HG02571 (cell line): ENCODE data around the gene WDR6.

Source experiments
- ATAC-seq: cut with Tn5 transposase; IDR thresholded peaks from one replicate; pipeline ENCODE4 v1.9.1; 2021; ENCODE audit warnings: mild to moderate bottlenecking, moderate library complexity; ENCODE audit not compliant: unreplicated experiment

Gene WDR6

GRCh38 chr3:49007068-49007770, at the start of gene WDR6:
Gene WDR6, plus strand, starts transcription at chr3:49007391. Its CDS starts 41 bp downstream, at chr3:49007432.
- ATAC-seq = peak; percentile 85

DNA sequence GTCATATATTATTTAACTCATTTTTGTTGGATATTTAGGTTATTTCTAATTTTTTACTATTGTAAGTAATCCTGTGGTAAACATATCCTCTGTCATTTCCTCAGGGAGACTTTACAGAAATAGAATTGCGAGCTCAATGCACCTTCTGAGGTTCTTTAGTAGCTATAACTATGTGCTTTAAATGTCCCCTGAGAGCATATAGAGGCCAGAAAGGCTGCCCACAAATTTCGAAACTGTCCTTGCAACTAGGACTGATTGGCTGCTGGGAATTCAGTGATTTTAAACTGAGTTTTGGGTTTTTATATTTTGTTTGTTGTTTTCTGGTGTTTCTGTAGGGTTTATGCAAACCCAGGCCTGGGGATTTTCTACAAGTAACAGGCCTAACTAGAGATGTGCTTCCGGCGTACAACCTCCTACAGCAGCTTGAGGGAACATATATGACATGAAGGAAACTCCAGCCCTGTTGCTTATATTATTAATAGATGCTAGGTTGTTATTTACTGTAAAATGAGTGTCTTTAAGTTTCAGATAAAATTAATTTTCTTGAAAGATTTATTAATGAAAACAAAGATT, 46.3 kb upstream of the WDR6 start:
- no peak for ATAC-seq

GRCh38 chr3:48962340-48962739, 44.9 kb upstream of the WDR6 start:
- ATAC-seq = no peak

- no peak for ATAC-seq
These were observed 44.3 kb upstream of the WDR6 start for GRCh38 chr3:48962939-48963338.

DNA sequence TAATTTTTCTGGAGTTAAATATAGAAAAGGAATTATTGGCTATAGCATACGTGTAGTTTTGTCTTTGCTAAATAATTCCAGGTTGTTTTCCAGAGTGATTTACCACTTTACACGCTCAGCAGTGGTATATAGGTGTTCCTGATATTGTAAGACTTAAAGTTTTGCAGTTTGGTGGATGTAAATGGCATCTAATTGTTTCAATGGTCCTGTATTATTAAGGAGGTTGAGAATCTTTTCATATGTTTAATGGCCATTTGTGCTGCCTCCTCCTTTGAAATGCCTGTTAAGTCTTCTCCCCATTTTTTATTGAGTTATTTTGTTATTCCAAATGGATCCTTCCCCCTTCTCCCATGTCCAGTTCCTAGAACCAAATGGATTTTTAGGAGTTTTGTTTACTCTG, 43.6 kb upstream of the WDR6 start:
- ATAC-seq = no peak

- ATAC-seq = no peak
These were observed 40.8 kb upstream of the WDR6 start for GRCh38 chr3:48966367-48966766.

DNA sequence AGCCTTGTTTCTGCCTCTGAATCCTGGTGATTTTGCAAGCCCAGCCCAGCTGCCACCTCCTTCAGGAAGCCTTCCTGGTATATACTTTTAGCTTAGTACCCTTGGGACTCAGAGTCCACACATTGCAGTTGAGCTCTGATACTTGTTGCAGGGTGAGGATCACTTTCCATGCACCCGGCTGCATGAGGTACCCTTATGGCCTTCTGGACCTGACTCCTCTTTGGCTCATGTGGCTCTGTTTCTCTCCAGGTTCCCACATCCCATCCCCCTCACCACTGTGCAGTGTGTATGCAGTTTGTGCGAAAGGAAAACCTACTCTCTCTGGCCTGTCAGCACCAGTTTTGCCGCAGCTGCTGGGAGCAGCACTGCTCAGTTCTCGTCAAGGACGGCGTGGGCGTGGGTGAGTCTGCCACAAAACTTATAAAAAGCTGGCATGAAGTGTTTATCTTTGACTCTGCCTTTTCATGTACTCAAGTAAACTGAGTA, 40.3 kb upstream of the WDR6 start:
- no peak for ATAC-seq

GRCh38 chr3:48970586-48970985, 36.6 kb upstream of the WDR6 start:
- ATAC-seq = no peak

GRCh38 chr3:48974076-48974864, 32.9 kb upstream of the WDR6 start:
- no peak for ATAC-seq

- ATAC-seq = no peak
These were observed 27.7 kb upstream of the WDR6 start for GRCh38 chr3:48979451-48979850.

- ATAC-seq = no peak
These were observed 26.9 kb upstream of the WDR6 start for GRCh38 chr3:48980295-48980694.

DNA sequence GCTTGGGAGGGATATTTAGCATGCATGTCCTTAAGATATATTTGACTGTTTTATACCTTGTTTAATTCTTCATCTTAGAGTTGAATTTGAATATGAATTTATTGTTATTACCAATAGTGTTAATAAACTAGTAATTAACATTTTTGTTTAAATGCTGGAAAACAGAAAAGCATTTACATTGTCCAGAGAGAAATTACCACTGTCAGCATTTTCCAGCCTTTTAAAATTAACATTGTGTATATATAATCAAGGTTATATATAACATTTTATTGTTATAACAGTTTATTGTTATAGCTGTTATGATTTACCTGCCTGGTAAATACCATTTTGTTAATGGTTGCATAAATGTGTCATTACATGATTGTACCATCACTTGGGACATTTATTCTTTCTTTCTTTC, 25.2 kb upstream of the WDR6 start:
- no peak for ATAC-seq

GRCh38 chr3:48982686-48983085, 24.5 kb upstream of the WDR6 start:
- ATAC-seq = no peak

GRCh38 chr3:48983096-48983495, 24.1 kb upstream of the WDR6 start:
- ATAC-seq = no peak

DNA sequence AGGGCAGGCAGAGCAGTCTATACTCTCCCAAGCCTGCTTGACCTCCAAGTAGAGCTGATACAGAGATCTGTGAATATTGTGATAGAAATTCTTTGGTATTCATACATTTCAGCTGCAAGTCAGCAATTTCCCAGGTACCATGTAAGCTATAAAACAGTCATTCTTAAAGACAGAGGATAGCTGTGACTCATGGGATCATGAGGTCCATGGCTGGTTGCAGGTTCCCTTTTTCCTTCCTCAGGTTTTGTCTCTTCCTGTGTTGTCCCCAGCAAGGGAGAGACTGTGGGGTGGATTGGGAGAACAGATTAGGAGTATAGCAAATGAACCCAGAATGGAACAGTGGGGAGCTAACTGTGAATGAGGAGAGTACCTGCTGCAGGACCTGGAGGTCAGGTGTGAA, 22.5 kb upstream of the WDR6 start:
- no peak for ATAC-seq

DNA sequence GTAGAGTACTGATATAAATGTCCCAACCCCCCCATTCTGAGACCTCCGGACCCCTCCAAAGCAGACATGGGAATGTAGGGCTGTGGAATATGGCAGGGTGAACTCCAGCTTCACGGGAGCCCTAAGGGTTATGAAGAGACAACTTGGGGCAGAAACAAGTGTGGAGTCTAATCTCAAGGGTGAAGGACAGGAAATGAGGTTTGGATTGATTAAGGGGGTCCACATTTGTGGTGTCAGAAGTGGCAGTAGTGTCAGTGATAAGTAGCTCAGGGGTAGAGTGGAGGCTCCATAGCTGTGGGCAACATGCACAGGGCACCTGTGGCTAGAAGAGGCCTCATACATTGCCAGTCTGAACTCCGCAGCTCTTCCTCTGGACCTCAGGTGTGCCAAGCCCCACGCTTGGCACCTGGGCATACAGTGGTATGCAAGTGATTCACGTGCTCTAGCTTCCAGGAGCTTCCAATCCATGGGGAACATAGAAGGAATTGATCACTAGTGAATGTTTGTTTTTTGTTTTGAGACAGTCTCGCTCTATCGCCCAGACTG, 21.3 kb upstream of the WDR6 start:
- no peak for ATAC-seq

DNA sequence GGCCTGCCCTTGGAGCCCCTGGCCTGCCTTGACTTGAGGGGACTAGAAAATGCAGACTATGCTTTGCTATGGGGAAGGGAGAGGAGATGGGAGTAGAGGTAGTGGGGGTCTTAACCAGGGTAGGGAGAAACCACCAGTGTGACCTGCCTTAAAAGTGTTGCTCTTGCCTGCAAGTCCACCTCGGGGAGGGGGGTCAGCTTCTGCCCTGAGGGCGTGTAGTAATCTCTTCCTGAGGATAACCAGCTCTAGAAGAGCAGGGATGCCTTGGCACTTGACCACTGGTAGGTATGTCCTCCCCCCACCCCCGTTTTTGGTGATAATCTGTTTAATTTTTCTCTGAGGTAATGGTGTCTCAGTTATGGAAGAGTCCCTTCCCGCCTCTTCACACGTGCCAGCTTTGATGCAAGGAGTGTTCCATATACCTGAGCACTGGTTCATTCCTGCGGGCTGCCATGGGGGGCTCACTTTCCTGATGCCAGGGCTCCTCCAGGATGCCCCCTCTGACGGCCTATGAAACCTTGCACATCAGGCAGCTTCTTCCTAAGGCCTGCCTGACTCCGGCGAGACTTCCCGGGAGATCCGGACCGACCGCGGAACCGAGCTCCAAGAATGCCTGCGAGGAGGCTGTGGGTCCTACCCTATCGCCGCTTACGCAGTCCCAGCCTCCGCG, 17.9 kb upstream of the WDR6 start:
- no peak for ATAC-seq

- peak; percentile 46 for ATAC-seq
These were observed 17.2 kb upstream of the WDR6 start, which contains the start of gene P4HTM for GRCh38 chr3:48989796-48990635. Gene P4HTM, plus strand, starts transcription at chr3:48990241. Its CDS starts 16 bp downstream, at chr3:48990257.

DNA sequence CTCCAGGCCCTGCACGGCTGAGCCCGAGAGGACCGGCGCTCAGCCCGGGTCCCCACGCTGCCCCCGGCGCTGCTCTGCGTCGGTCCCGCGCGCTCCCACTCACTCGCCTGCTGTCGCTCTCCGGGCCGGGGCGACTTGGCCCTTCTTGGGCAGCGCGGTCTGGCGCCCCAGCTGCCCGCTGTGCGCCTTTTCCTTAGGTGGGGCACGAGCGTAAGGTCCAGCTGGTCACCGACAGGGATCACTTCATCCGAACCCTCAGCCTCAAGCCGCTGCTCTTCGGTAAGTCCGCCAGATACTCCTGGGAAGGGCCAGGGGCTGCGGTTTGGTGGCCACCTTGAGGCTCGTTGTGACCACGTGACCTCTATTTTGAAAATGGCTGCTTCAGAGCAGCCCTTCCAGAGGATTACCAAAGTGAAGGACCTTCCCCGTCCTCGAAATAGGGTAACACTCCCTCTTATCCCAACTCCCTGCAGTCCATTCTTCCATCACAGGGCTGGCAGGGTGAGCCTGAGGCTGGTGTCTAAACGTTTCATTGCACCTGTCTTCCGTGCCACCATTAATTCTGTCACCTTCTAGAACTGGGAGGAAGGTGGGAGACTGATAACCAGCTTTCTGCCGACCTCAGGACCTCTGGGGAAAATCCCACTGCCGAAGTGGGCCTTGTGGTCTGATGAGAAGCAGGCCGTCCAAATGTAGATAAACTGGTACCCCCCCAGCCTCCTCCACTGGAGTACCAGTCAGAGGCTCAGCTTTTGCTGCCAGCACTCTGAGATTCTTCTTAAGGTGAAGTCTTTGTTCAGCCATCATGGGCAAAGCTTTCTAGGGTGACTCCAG, 16.3 kb upstream of the WDR6 start:
- peak; percentile 19 for ATAC-seq
